ENCODE data around the gene DCP2. TPM values are rescaled to one million over a fixed set of nuclear protein-coding genes. Genes with fewer than 3 reads are reported as not detected.

The DCP2 gene
- total and polyA plus RNA-seq, 10 of the 15 experiments (the other 5 are each of a cell fraction or from before 2014, with no cell fraction given): 23.4 to 81.6 (median 47.4) TPM

DNA sequence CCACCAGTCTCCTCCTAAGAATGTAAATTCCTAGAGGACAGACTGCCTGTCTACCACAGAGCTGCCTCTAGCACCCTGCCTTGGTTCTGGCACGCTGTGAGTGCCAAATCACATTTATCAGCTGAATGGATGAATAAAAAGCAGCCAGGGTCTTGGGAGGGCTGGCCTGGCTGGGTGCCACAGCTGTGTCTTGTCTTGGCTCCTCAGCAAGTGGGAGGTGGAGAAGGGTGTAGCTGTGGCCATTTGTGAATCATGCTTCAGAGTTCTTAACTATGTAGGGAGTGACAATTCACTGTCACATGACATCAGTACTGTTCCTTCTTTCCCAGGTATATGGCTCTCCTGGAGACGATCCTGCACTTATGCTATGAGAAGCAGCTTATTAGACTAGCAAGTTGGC is 70.6 kb downstream of the DCP2 start:
- ChIA-PET SMC1A (ENCODE audit: uncharacterized antibody, unreplicated experiment) (interaction anchor here (0.6 to 2.2 kb wide), 5 partner anchors 23 to 52 kb away, joined by 3 to 5 read pairs (median 4); no protein-coding TSS in a partner anchor), CTCF (interaction anchor here (1.0 to 1.2 kb wide), 2 partner anchors 24 to 67 kb away, joined by 3 read pairs; no protein-coding TSS in a partner anchor), POLR2A (no interaction called here), RAD21 (ENCODE audit: unreplicated experiment) (interaction anchor here (0.7 kb wide), 1 partner anchor 26 kb away, joined by 3 read pairs; no protein-coding TSS in a partner anchor)
- in situ Hi-C loops (cut with MboI): no loop called here
- Histone ChIP-seq H3K9me3 (replicated peaks; ENCODE audit: control insufficient read depth, insufficient read depth, low read length) (no peaks in the 10 kb centered on the region), H3K4me3 (no peak overlapping the region), H3K9ac (ENCODE audit: control insufficient read depth, insufficient read depth, low read length) (no peak overlapping the region), H3K36me3 (ENCODE audit: control insufficient read depth in 2 of 2, insufficient read depth in 2 of 2, low read length in 1 of 2) (no peaks in the 10 kb centered on the region), H3K4me2 (ENCODE audit: control insufficient read depth, insufficient read depth) (no peak overlapping the region), H3K79me2 (ENCODE audit: control insufficient read depth, insufficient read depth, low read length) (no peaks in the 10 kb centered on the region), H2AFZ (ENCODE audit: control insufficient read depth, low read depth, low read length) (no peak overlapping the region), H3K27me3 (replicated peaks in 1 of 2; ENCODE audit: control insufficient read depth in 2 of 2, insufficient read depth in 2 of 2, low read length in 1 of 2) (no peaks in the 10 kb centered on the region), H3K27ac (ENCODE audit: control insufficient read depth, insufficient read depth) (no peak overlapping the region), H3K4me1 (ENCODE audit: control insufficient read depth, insufficient read depth, low read length) (peaks cover 11% of the 10 kb centered on the region), H4K20me1 (ENCODE audit: control insufficient read depth, insufficient read depth) (no peaks in the 10 kb centered on the region)
- DNase-seq (ENCODE audit: low read depth, low spot score): no peak
- intact Hi-C loops (cut with micrococcal nuclease; ENCODE audit: unreplicated experiment): loop anchor here (5.0 to 10.0 kb wide), 3 partner anchors 285 to 560 kb away; no protein-coding TSS in a partner anchor
- no TSS peak for BruUV-seq (replicated peaks)
- peak; percentile 20 for ATAC-seq
- 68% methylated on average over 2 of the region's 2 CpGs for WGBS (ENCODE audit: insufficient coverage, insufficient replicate concordance, low lambda C conversion rate, missing lambda C conversion rate)
- TF ChIP-seq ZNF207 (IDR thresholded peaks at IDR 0.05; ENCODE audit: borderline replicate concordance): no peak
- TF ChIP-seq, protein P1, sequence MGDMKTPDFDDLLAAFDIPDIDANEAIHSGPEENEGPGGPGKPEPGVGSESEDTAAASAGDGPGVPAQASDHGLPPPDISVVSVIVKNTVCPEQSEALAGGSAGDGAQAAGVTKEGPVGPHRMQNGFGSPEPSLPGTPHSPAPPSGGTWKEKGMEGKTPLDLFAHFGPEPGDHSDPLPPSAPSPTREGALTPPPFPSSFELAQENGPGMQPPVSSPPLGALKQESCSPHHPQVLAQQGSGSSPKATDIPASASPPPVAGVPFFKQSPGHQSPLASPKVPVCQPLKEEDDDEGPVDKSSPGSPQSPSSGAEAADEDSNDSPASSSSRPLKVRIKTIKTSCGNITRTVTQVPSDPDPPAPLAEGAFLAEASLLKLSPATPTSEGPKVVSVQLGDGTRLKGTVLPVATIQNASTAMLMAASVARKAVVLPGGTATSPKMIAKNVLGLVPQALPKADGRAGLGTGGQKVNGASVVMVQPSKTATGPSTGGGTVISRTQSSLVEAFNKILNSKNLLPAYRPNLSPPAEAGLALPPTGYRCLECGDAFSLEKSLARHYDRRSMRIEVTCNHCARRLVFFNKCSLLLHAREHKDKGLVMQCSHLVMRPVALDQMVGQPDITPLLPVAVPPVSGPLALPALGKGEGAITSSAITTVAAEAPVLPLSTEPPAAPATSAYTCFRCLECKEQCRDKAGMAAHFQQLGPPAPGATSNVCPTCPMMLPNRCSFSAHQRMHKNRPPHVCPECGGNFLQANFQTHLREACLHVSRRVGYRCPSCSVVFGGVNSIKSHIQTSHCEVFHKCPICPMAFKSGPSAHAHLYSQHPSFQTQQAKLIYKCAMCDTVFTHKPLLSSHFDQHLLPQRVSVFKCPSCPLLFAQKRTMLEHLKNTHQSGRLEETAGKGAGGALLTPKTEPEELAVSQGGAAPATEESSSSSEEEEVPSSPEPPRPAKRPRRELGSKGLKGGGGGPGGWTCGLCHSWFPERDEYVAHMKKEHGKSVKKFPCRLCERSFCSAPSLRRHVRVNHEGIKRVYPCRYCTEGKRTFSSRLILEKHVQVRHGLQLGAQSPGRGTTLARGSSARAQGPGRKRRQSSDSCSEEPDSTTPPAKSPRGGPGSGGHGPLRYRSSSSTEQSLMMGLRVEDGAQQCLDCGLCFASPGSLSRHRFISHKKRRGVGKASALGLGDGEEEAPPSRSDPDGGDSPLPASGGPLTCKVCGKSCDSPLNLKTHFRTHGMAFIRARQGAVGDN (IDR thresholded peaks at IDR 0.05): no peak
- no peak for TF ChIP-seq SREBF2 (IDR thresholded peaks at IDR 0.05; ENCODE audit: low read length)
- TF ChIP-seq CREB1 (IDR thresholded peaks at IDR 0.05; ENCODE audit: low read depth): no peak
- TF ChIP-seq ATF7 (IDR thresholded peaks at IDR 0.05; ENCODE audit: low read depth): no peak
- no peak for FAIRE-seq
